SK-N-SH treated with all-trans-retinoic acid at 6 μM for 48 hours (cell line): Measurements from ENCODE around the gene ADCY9.

Experiments used
- ARNTL ChIP-seq: fragments of 450-650 bp; formaldehyde crosslinking; IDR thresholded peaks from 2 replicates; pipeline ENCODE4 v1.5.0; 2020; ENCODE audit warnings: low read depth, mild to moderate bottlenecking, moderate library complexity, borderline replicate concordance
- CSDC2 ChIP-seq: fragments of 250-450 bp; sonication (Bioruptor Pico); IDR thresholded peaks from 2 replicates; pipeline ENCODE4 v1.5.0; 2020; ENCODE audit warnings: mild to moderate bottlenecking, moderate library complexity
- GLIS3 ChIP-seq: fragments of 250-450 bp; sonication (Bioruptor Pico); IDR thresholded peaks from 2 replicates; pipeline ENCODE4 v1.5.0; 2020; ENCODE audit warnings: mild to moderate bottlenecking, moderate library complexity
- PATZ1 ChIP-seq: fragments of 250-450 bp; sonication (Bioruptor Pico); IDR thresholded peaks from 2 replicates; pipeline ENCODE4 v1.8.0; 2020; ENCODE audit warnings: mild to moderate bottlenecking, moderate library complexity, borderline replicate concordance
- RARB ChIP-seq: fragments of 250-450 bp; sonication (Bioruptor Pico); IDR thresholded peaks from 2 replicates; pipeline ENCODE4 v1.8.0; 2021; ENCODE audit warnings: mild to moderate bottlenecking, moderate library complexity
- TCF4 ChIP-seq: fragments of 250-450 bp; sonication (Bioruptor Pico); IDR thresholded peaks from 2 replicates; pipeline ENCODE4 v1.8.0; 2021; ENCODE audit warnings: mild to moderate bottlenecking, moderate library complexity, borderline replicate concordance
- ZFP3 ChIP-seq: fragments of 250-450 bp; sonication (Bioruptor Pico); IDR thresholded peaks from 2 replicates; pipeline ENCODE4 v1.5.0; 2020; ENCODE audit warnings: mild to moderate bottlenecking, moderate library complexity

GRCh38 chr16:4101421-4102219, 14.6 kb downstream of the ADCY9 start:
- TF ChIP-seq ZFP3 (CRISPR knock-in tag) (no peak), RARB (CRISPR knock-in tag) (no peak), ARNTL (CRISPR knock-in tag) (no peak), TCF4 (no peak), GLIS3 (CRISPR knock-in tag) (no peak), CSDC2 (CRISPR knock-in tag) (no peak), PATZ1 (CRISPR knock-in tag) (no peak)
